GM12874 (cell line): ENCODE measurements around the gene MAD1L1.

ENCODE experiments used
- TF ChIP-seq, protein P1 (sequence below): IDR thresholded peaks from 2 replicates; pipeline ENCODE4 v1.5.1; 2011; ENCODE audit warnings: low read depth, mild to moderate bottlenecking, control low read depth, low read length, moderate library complexity; ENCODE audit not compliant: insufficient read depth

The MAD1L1 gene

GRCh38 chr7:1866601-1867000 is 366.1 kb downstream of the MAD1L1 start:
- TF ChIP-seq, protein P1, sequence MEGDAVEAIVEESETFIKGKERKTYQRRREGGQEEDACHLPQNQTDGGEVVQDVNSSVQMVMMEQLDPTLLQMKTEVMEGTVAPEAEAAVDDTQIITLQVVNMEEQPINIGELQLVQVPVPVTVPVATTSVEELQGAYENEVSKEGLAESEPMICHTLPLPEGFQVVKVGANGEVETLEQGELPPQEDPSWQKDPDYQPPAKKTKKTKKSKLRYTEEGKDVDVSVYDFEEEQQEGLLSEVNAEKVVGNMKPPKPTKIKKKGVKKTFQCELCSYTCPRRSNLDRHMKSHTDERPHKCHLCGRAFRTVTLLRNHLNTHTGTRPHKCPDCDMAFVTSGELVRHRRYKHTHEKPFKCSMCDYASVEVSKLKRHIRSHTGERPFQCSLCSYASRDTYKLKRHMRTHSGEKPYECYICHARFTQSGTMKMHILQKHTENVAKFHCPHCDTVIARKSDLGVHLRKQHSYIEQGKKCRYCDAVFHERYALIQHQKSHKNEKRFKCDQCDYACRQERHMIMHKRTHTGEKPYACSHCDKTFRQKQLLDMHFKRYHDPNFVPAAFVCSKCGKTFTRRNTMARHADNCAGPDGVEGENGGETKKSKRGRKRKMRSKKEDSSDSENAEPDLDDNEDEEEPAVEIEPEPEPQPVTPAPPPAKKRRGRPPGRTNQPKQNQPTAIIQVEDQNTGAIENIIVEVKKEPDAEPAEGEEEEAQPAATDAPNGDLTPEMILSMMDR, result no peak

GRCh38 chr7:1865571-1866255 is 367.0 kb downstream of the MAD1L1 start:
- TF ChIP-seq, protein P1, result no peak

DNA sequence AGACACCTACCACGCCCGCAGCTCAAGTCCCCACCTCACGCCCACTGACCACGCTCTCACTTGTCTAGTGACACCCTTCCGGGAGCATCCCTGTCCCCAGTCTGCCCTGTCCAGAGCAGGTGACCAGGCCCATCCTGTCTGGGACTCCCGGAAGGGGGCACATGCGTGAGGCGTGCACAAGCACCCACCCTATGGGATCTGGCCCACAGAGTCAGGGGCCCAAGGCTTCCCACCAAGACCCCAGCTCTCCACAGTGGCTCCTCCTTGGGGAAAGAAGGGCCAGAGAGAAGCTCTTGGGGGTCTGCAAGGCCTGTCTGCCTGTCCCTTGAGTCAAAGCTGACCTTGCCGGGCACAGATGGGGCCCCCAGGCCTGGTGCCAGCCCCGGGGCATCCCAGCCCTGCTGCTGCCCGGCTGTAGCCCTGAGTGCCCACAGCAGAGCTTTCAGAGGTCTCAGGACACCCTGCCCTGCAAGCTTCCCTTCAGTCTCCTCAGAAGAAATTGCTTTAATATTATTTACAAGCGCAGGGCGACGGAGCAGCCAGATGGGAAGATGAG is 367.7 kb downstream of the MAD1L1 start:
- TF ChIP-seq, protein P1, result no peak

GRCh38 chr7:1864161-1864940 is 368.4 kb downstream of the MAD1L1 start:
- TF ChIP-seq, protein P1, result no peak

DNA sequence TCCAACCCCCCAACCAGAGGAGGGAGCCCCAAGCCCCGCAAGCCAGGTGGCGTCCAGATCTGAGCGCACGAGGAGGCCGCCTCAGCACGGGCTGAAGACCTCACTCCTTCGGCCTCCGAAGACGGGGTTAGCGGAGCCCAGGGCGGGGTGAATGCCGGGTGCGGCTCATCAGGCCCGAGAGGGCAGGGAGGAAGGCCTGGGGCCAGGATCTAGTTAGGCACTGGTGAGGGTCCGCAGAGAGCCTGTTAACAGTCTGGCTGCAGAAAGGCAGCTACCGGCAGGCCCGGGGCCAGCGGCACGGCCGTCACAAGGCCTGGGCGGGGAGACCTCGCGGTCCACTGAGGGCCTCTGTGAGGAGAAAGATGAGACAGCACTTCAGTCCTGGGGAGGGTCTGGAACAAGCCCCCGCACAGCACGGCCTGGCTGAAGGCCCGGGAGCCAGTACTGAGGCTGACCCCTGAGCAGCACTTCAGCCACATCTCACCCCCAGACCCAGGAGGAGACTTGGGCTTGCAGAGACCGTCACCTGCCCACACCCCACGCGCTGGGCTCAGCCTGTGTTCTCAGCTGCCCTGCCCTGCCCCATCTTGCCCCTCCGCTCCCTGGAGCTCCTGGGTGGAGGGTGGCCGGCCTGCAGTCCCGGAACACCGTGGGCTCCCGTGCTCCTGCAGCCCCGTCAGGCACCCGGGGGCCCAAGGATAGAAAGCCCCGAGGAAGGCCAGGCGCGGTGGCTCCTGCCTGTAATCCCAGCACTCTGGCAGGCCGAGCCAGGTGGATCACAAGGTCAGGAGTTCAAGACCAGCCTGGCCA is 369.4 kb downstream of the MAD1L1 start:
- TF ChIP-seq, protein P1, result no peak

DNA sequence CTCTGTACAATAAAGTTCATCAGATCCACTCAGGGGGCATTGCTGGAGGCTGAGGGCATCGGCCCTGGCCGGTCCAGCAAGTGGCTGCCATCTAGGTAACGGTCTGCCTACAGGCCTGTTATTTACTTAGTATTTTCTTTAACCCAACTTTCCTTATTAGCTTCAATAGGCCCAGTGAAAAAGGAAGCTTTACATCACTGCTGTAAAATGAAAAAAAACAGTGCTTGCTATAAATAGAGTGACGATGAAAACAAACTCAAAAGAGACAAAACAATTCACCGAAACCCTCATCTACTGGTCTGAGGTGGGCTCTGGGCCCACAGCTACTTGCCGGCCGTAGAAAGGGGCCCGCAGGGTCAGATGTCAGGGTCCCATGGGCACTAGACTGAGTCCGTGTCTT is 370.2 kb downstream of the MAD1L1 start:
- TF ChIP-seq, protein P1, result no peak

- TF ChIP-seq, protein P1, result no peak
These were observed 370.8 kb downstream of the MAD1L1 start for GRCh38 chr7:1861799-1862458.
